Neural progenitor cell (in vitro differentiated cells): Measurements from ENCODE around the gene ACKR3.

Experiments
- CTCF ChIP-seq: fragments of 200-600 bp; sonication (generic); IDR thresholded peaks from 2 replicates; pipeline ENCODE4 v1.5.1; 2017; ENCODE audit warnings: antibody characterized with exemption, mild to moderate bottlenecking
- EZH2 ChIP-seq: fragments of 200-600 bp; sonication (generic); IDR thresholded peaks from 2 replicates; pipeline ENCODE4 v1.6.1; 2017; ENCODE audit warnings: antibody characterized with exemption, mild to moderate bottlenecking, moderate library complexity

- TF ChIP-seq CTCF = no peak
- no peak for TF ChIP-seq EZH2
Measured at GRCh38 chr2:236523249-236523648, 46.4 kb upstream of the ACKR3 start.
